Lower lobe of right lung (tissue), 2 donors: ENCODE results near the gene FSD2. TPM values are rescaled to one million over a fixed set of nuclear protein-coding genes. Genes with fewer than 3 reads are reported as not detected.

ENCODE experiments used
- ATAC-seq, 2 donors: fragments of 200-7000 bp; cut with Tn5 transposase; one replicate each; pipeline ENCODE4 v1.9.1; 2020 to 2022; ENCODE audit warnings: mild to moderate bottlenecking in 2 of 2, moderate library complexity in 2 of 2
- DNase-seq: peaks from one replicate; pipeline ENCODE4 v3.0.0-alpha.2; 2020
- H3K27ac ChIP-seq: fragments of 200-600 bp; one replicate; pipeline ENCODE4 v1.8.0; 2022
- H3K27me3 ChIP-seq: fragments of 200-600 bp; one replicate; pipeline ENCODE4 v1.8.0; 2022; ENCODE audit warnings: low read depth
- H3K36me3 ChIP-seq: fragments of 200-600 bp; one replicate; pipeline ENCODE4 v1.8.0; 2022; ENCODE audit warnings: mild to moderate bottlenecking
- H3K4me1 ChIP-seq: fragments of 200-600 bp; one replicate; pipeline ENCODE4 v1.8.0; 2022
- H3K4me3 ChIP-seq: fragments of 200-600 bp; one replicate; pipeline ENCODE4 v1.8.0; 2022; ENCODE audit warnings: mild to moderate bottlenecking
- H3K9me3 ChIP-seq: fragments of 200-600 bp; one replicate; pipeline ENCODE4 v1.8.0; 2022
- CTCF ChIP-seq: fragments of 200-600 bp; IDR thresholded peaks from one replicate; pipeline ENCODE4 v1.8.0; 2022; ENCODE audit warnings: antibody characterized with exemption, mild to moderate bottlenecking
- intact Hi-C: fragments of 100-400 bp; cut with DNase I; formaldehyde crosslinking; loops from one replicate; pipeline ENCODE4 v1.11.0; 2022
- long read RNA-seq: library from polyadenylated mRNA; unstranded; transcript quantifications from one replicate; pipeline ENCODE4 v2.0.0, GENCODE V29; 2021
- total RNA-seq: library from RNA; stranded (reverse); fragmentation: NEBNext Ultra II Directional; extraction: Animal tissue kit (Norgen Biotek cat#: 25700); gene quantifications from one replicate; pipeline ENCODE4 v1.2.1, GENCODE V29; 2021
- donor health status: DM: no; HTN: yes; CAD: no; lungs with severe emphysema.

Gene FSD2
- 0.18 TPM for total RNA-seq
- long read RNA-seq, partial matches to known transcripts, result 0 of 2 reads
- long read RNA-seq, other reads (novel, unspliced or antisense), result 2 of 2 reads

- ATAC-seq (peak; percentile 20 to 33), DNase-seq (no peak)
- Histone ChIP-seq H3K27me3 (no peaks in the 10 kb centered on the region), H3K9me3 (no peaks in the 10 kb centered on the region), H3K4me3 (no peak within 1 kb of the TSS), H3K4me1 (peaks cover 9% of the 10 kb centered on the region), H3K27ac (no peak within 1 kb of the TSS), H3K36me3 (no peaks in the 10 kb centered on the region)
- no peak for TF ChIP-seq CTCF
- intact Hi-C loops, result no loop called here
Observed at GRCh38 chr15:82805994-82806406, at the start of gene FSD2. TSS of gene FSD2 (minus strand) at chr15:82806069. CDS start at chr15:82787390, 18,679 bp downstream.

GRCh38 chr15:82854554-82854953, 48.7 kb upstream of the FSD2 start:
- peaks cover 13% of the 10 kb centered on the region for H3K4me1 ChIP-seq
- no peaks in the 10 kb centered on the region for H3K9me3 ChIP-seq
- intact Hi-C loops, result no loop called here
- no peak overlapping the region for H3K4me3 ChIP-seq
- H3K36me3 ChIP-seq, result peaks cover 5% of the 10 kb centered on the region
- H3K27me3 ChIP-seq, result no peaks in the 10 kb centered on the region
- DNase-seq (no peak), ATAC-seq (peak in 1 of 2 donors; percentile 8)
- no peak overlapping the region for H3K27ac ChIP-seq
- TF ChIP-seq CTCF, result no peak

- ATAC-seq (no peak), DNase-seq (no peak)
- TF ChIP-seq CTCF, result no peak
- Histone ChIP-seq H3K4me3 (no peak overlapping the region), H3K27me3 (no peaks in the 10 kb centered on the region), H3K9me3 (no peaks in the 10 kb centered on the region), H3K4me1 (peaks cover 19% of the 10 kb centered on the region), H3K27ac (no peak overlapping the region), H3K36me3 (peaks cover 5% of the 10 kb centered on the region)
- intact Hi-C loops, result no loop called here
Observed at GRCh38 chr15:82852941-82853561, 47.2 kb upstream of the FSD2 start.

GRCh38 chr15:82851981-82852511, 46.2 kb upstream of the FSD2 start:
- H3K4me1 ChIP-seq, result peaks cover 19% of the 10 kb centered on the region
- H3K27me3 ChIP-seq, result no peaks in the 10 kb centered on the region
- no peaks in the 10 kb centered on the region for H3K9me3 ChIP-seq
- intact Hi-C loops, result no loop called here
- H3K4me3 ChIP-seq, result no peak overlapping the region
- DNase-seq (no peak), ATAC-seq (no peak)
- H3K27ac ChIP-seq, result no peak overlapping the region
- no peak for TF ChIP-seq CTCF
- H3K36me3 ChIP-seq, result peaks cover 5% of the 10 kb centered on the region

- DNase-seq (no peak), ATAC-seq (no peak)
- no peak overlapping the region for H3K4me3 ChIP-seq
- intact Hi-C loops, result no loop called here
- H3K27me3 ChIP-seq, result no peaks in the 10 kb centered on the region
- peaks cover 19% of the 10 kb centered on the region for H3K4me1 ChIP-seq
- no peaks in the 10 kb centered on the region for H3K9me3 ChIP-seq
- TF ChIP-seq CTCF, result no peak
- H3K36me3 ChIP-seq, result peaks cover 5% of the 10 kb centered on the region
- H3K27ac ChIP-seq, result no peak overlapping the region
Observed at GRCh38 chr15:82851306-82851850, 45.5 kb upstream of the FSD2 start.
